NCI-H446 (cell line): Measurements from ENCODE around the gene MS4A15.

ENCODE experiments used
- DNase-seq, 2 experiments: peaks; one replicate each; lab custom pipeline; 2025; lab: John Stamatoyannopoulos, UW

Gene MS4A15

GRCh38 chr11:60777572-60777971 is 20.9 kb downstream of the MS4A15 start:
- DNase-seq: no peak

- no peak for DNase-seq
These were observed 23.4 kb downstream of the MS4A15 start for GRCh38 chr11:60780065-60780464.

GRCh38 chr11:60780774-60781173 is 24.1 kb downstream of the MS4A15 start:
- no peak for DNase-seq

- DNase-seq: no peak
These were observed 24.8 kb downstream of the MS4A15 start for GRCh38 chr11:60781286-60781980.

- no peak for DNase-seq
These were observed 25.3 kb downstream of the MS4A15 start for GRCh38 chr11:60781981-60782316.

GRCh38 chr11:60782393-60783140 is 25.9 kb downstream of the MS4A15 start:
- DNase-seq: no peak

- no peak for DNase-seq
These were observed 26.4 kb downstream of the MS4A15 start for GRCh38 chr11:60783141-60783484.

- DNase-seq: no peak
These were observed 27.2 kb downstream of the MS4A15 start for GRCh38 chr11:60783911-60784310.

- no peak for DNase-seq
These were observed 28.5 kb downstream of the MS4A15 start, which contains the start of gene MS4A10 for GRCh38 chr11:60785136-60785535. Gene MS4A10, plus strand, starts transcription at chr11:60785333. Its CDS starts 5,003 bp downstream, at chr11:60790336.

- DNase-seq: no peak
These were observed 29.2 kb downstream of the MS4A15 start for GRCh38 chr11:60785806-60786361.

- DNase-seq: peak in 1 of 2 experiments; percentile 60
These were observed 30.3 kb downstream of the MS4A15 start for GRCh38 chr11:60786811-60787567.

GRCh38 chr11:60788401-60789125 is 31.9 kb downstream of the MS4A15 start:
- peak; percentile 86 to 95 for DNase-seq

GRCh38 chr11:60790726-60791125 is 34.1 kb downstream of the MS4A15 start:
- DNase-seq: no peak

GRCh38 chr11:60791153-60791933 is 34.7 kb downstream of the MS4A15 start:
- DNase-seq: no peak

- no peak for DNase-seq
These were observed 35.9 kb downstream of the MS4A15 start for GRCh38 chr11:60792521-60792920.

GRCh38 chr11:60795291-60795690 is 38.6 kb downstream of the MS4A15 start:
- DNase-seq: no peak

GRCh38 chr11:60797846-60798630 is 41.4 kb downstream of the MS4A15 start:
- no peak for DNase-seq

GRCh38 chr11:60798631-60799030 is 42.0 kb downstream of the MS4A15 start:
- DNase-seq: no peak

GRCh38 chr11:60801194-60801593 is 44.5 kb downstream of the MS4A15 start:
- no peak for DNase-seq

- no peak for DNase-seq
These were observed 46.7 kb downstream of the MS4A15 start for GRCh38 chr11:60803273-60803936.
